CD14-positive monocyte (primary cell): ENCODE results near the gene HABP4. TPM values are rescaled to one million over a fixed set of nuclear protein-coding genes. Genes with fewer than 3 reads are reported as not detected.

Source experiments
- DNase-seq, 3 donors: peaks; one replicate each; pipeline ENCODE4 v3.0.0-alpha.2; 2011 to 2022
- H2AFZ ChIP-seq: 2 replicates; pipeline ENCODE4 v1.6.0; 2012; ENCODE audit warnings: mild to moderate bottlenecking, low read depth, low read length, inconsistent platforms; ENCODE audit not compliant: insufficient read depth, poor library complexity, severe bottlenecking
- H3K27ac ChIP-seq, 2 donors: 1 replicate in 1 of 2; 2 replicates in 1 of 2; pipeline ENCODE4 v1.5.1; 2012 to 2013; ENCODE audit warnings: low read length in 2 of 2, control low read depth in 1 of 2, inconsistent platforms in 1 of 2, low read depth in 1 of 2, mild to moderate bottlenecking in 1 of 2
- H3K27me3 ChIP-seq, 2 donors: one replicate each; pipeline versions ENCODE4 v1.6.0 to v1.6.1; 2011 to 2013; ENCODE audit warnings: low read length in 2 of 2; ENCODE audit not compliant: control insufficient read depth in 2 of 2, insufficient read depth in 2 of 2
- H3K36me3 ChIP-seq, 2 donors: replicated peaks in 1 of 2; 1 replicate in 1 of 2; 2 replicates in 1 of 2; pipeline versions ENCODE4 v1.5.1 to v1.6.1; 2012 to 2013; ENCODE audit warnings: low read length in 2 of 2, control low read depth in 1 of 2, inconsistent platforms in 1 of 2, mild to moderate bottlenecking in 1 of 2; ENCODE audit not compliant: insufficient read depth in 2 of 2, control insufficient read depth in 1 of 2
- H3K4me1 ChIP-seq, 2 donors: 1 replicate in 1 of 2; 2 replicates in 1 of 2; pipeline versions ENCODE4 v1.5.1 to v1.6.1; 2012 to 2013; ENCODE audit warnings: low read length in 2 of 2, control low read depth in 1 of 2, inconsistent platforms in 1 of 2, mild to moderate bottlenecking in 1 of 2, moderate library complexity in 1 of 2; ENCODE audit not compliant: insufficient read depth in 2 of 2, control insufficient read depth in 1 of 2
- H3K4me2 ChIP-seq: replicated peaks from 2 replicates; pipeline ENCODE3; 2012; ENCODE audit warnings: low read length, moderate library complexity, mild to moderate bottlenecking; ENCODE audit not compliant: poor library complexity, severe bottlenecking; ENCODE audit errors: extremely low read depth
- H3K4me3 ChIP-seq, 3 experiments: fragments of 200-600 bp in 1 of 3; sonication (generic) in 1 of 3; replicated peaks in 1 of 3; 1 replicate in 2 of 3; 2 replicates in 1 of 3; pipeline ENCODE4 v1.5.1; 2011 to 2013; ENCODE audit warnings: low read length in 3 of 3, mild to moderate bottlenecking in 3 of 3, control low read depth in 2 of 3, low read depth in 2 of 3, inconsistent platforms in 1 of 3, moderate library complexity in 1 of 3
- H3K79me2 ChIP-seq: 2 replicates; pipeline ENCODE4 v1.6.0; 2012; ENCODE audit warnings: mild to moderate bottlenecking, control low read depth, inconsistent platforms, low read length, moderate library complexity; ENCODE audit not compliant: insufficient read depth
- H3K9ac ChIP-seq: 2 replicates; pipeline ENCODE4 v1.6.0; 2017; ENCODE audit warnings: low read length, mild to moderate bottlenecking; ENCODE audit not compliant: insufficient read depth, poor library complexity, severe bottlenecking
- H3K9me3 ChIP-seq, 2 donors: replicated peaks in 1 of 2; 1 replicate in 1 of 2; 2 replicates in 1 of 2; pipeline versions ENCODE4 v1.5.1 to v1.6.1; 2012 to 2013; ENCODE audit warnings: low read length in 2 of 2, control low read depth in 1 of 2; ENCODE audit not compliant: control insufficient read depth in 1 of 2, insufficient read depth in 1 of 2
- H4K20me1 ChIP-seq: 2 replicates; pipeline ENCODE4 v1.6.0; 2012; ENCODE audit warnings: mild to moderate bottlenecking, low read length, control low read depth, moderate library complexity; ENCODE audit not compliant: insufficient read depth
- H3K27ac Mint-ChIP-seq, 7 donors: one replicate each; pipeline ENCODE4 v1.8.0; 2020; ENCODE audit warnings: mild to moderate bottlenecking in 7 of 7, mixed read lengths in 7 of 7, moderate library complexity in 6 of 7, inconsistent platforms in 2 of 7
- H3K27me3 Mint-ChIP-seq, 3 donors: one replicate each; pipeline ENCODE4 v1.8.0; 2021 to 2022; ENCODE audit warnings: low read depth in 3 of 3, mild to moderate bottlenecking in 3 of 3, mixed read lengths in 3 of 3, moderate library complexity in 3 of 3, inconsistent platforms in 1 of 3
- H3K36me3 Mint-ChIP-seq, 2 donors: one replicate each; pipeline ENCODE4 v1.8.0; 2020; ENCODE audit warnings: mixed read lengths in 2 of 2, inconsistent platforms in 1 of 2, mild to moderate bottlenecking in 1 of 2
- H3K4me1 Mint-ChIP-seq: one replicate; pipeline ENCODE4 v1.8.0; 2020; ENCODE audit warnings: mild to moderate bottlenecking, mixed read lengths
- H3K4me3 Mint-ChIP-seq, 2 donors: one replicate each; pipeline ENCODE4 v1.8.0; 2020; ENCODE audit warnings: mild to moderate bottlenecking in 2 of 2, mixed read lengths in 2 of 2, moderate library complexity in 1 of 2
- H3K9me3 Mint-ChIP-seq, 7 donors: one replicate each; pipeline ENCODE4 v1.8.0; 2020 to 2022; ENCODE audit warnings: mixed read lengths in 7 of 7, mild to moderate bottlenecking in 6 of 7, moderate library complexity in 6 of 7, inconsistent platforms in 2 of 7
- WGBS: methylation state at CpG from one replicate; pipeline ENCODE4 v1.1.5; 2013; ENCODE audit warnings: missing lambda C conversion rate; ENCODE audit not compliant: insufficient coverage; 5-methylcytosine and 5-hydroxymethylcytosine counted together
- intact Hi-C, 2 donors: fragments of 100-400 bp; cut with micrococcal nuclease; formaldehyde crosslinking; loops; one replicate each; pipeline versions ENCODE4 v1.15.0 to v1.15.1; 2023
- polyA plus RNA-seq, 3 donors: library from polyadenylated mRNA; depleted of rRNA in 1 of 3; unstranded in 2 of 3; stranded (reverse) in 1 of 3; fragments of 300-500 nt in 2 of 3; fragments of >200 nt in 1 of 3; fragmentation: Illumina TruSeq in 2 of 3; gene quantifications; 1 replicate in 2 of 3; 2 replicates in 1 of 3; pipeline ENCODE4 v1.2.3, GENCODE V29; 2012 to 2021
- TF ChIP-seq, protein P1 (sequence below): fragments of 200-600 bp; IDR thresholded peaks from one replicate; pipeline ENCODE4 v1.8.0; 2022; ENCODE audit warnings: antibody characterized with exemption, mild to moderate bottlenecking

HABP4 gene
- polyA plus RNA-seq, 3 donors, result 0.54 to 0.97 (median 0.68) TPM

DNA sequence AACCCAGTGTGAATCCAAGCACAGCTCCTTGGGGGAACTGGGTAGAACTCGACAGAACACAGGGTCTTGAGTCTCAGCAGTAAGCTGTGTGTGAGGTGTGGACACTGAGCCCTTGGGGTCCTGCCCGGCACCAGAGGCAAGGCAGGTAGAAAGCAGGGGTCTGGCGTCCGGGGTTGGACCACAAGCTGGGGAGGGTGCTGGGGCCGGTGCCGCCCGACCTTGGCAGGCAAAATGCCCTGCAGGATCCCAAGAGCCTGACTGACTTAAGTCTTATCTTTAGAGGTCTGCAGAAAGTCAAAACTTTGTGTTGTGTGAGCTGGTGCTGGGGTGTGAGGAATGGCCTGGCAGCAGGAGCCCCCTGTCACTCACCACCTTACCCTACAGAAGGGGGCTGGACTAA is 49.3 kb downstream of the HABP4 start:
- no peaks in the 10 kb centered on the region for H3K4me1 ChIP-seq
- H3K9ac ChIP-seq, result no peak overlapping the region
- intact Hi-C loops, result no loop called here
- peaks cover 0 to 3% (median 0%) of the 10 kb centered on the region in 3 donors for H3K27me3 Mint-ChIP-seq
- no peak overlapping the region for H3K27ac ChIP-seq
- H3K4me3 ChIP-seq, result no peak overlapping the region
- no peak overlapping the region for H3K4me3 Mint-ChIP-seq
- no peak overlapping the region for H3K27ac Mint-ChIP-seq
- no peaks in the 10 kb centered on the region for H4K20me1 ChIP-seq
- TF ChIP-seq, protein P1, sequence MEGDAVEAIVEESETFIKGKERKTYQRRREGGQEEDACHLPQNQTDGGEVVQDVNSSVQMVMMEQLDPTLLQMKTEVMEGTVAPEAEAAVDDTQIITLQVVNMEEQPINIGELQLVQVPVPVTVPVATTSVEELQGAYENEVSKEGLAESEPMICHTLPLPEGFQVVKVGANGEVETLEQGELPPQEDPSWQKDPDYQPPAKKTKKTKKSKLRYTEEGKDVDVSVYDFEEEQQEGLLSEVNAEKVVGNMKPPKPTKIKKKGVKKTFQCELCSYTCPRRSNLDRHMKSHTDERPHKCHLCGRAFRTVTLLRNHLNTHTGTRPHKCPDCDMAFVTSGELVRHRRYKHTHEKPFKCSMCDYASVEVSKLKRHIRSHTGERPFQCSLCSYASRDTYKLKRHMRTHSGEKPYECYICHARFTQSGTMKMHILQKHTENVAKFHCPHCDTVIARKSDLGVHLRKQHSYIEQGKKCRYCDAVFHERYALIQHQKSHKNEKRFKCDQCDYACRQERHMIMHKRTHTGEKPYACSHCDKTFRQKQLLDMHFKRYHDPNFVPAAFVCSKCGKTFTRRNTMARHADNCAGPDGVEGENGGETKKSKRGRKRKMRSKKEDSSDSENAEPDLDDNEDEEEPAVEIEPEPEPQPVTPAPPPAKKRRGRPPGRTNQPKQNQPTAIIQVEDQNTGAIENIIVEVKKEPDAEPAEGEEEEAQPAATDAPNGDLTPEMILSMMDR, result no peak
- H3K36me3 Mint-ChIP-seq, result no peaks in the 10 kb centered on the region
- no peak overlapping the region for H2AFZ ChIP-seq
- H3K4me2 ChIP-seq, result no peak overlapping the region
- H3K4me1 Mint-ChIP-seq, result no peaks in the 10 kb centered on the region
- no peaks in the 10 kb centered on the region for H3K79me2 ChIP-seq
- no peaks in the 10 kb centered on the region for H3K36me3 ChIP-seq
- WGBS, result 96% methylated on average over 5 of the region's 7 CpGs
- H3K9me3 Mint-ChIP-seq, result peaks cover 0 to 3% (median 0%) of the 10 kb centered on the region in 7 donors
- H3K27me3 ChIP-seq, result no peaks in the 10 kb centered on the region
- no peak for DNase-seq
- no peaks in the 10 kb centered on the region for H3K9me3 ChIP-seq

- Histone ChIP-seq H3K9me3 (no peaks in the 10 kb centered on the region), H3K9ac (no peak overlapping the region), H3K79me2 (no peaks in the 10 kb centered on the region), H3K27me3 (no peaks in the 10 kb centered on the region), H3K4me2 (no peak overlapping the region), H3K4me1 (no peaks in the 10 kb centered on the region), H3K4me3 (no peak overlapping the region), H3K27ac (no peak overlapping the region), H2AFZ (no peak overlapping the region), H4K20me1 (no peaks in the 10 kb centered on the region), H3K36me3 (no peaks in the 10 kb centered on the region)
- no peak overlapping the region for H3K27ac Mint-ChIP-seq
- H3K9me3 Mint-ChIP-seq, result peaks cover 0 to 3% (median 0%) of the 10 kb centered on the region in 7 donors
- no peaks in the 10 kb centered on the region for H3K4me1 Mint-ChIP-seq
- H3K4me3 Mint-ChIP-seq, result no peak overlapping the region
- TF ChIP-seq, protein P1, result no peak
- no peaks in the 10 kb centered on the region for H3K36me3 Mint-ChIP-seq
- H3K27me3 Mint-ChIP-seq, result peaks cover 0 to 3% (median 0%) of the 10 kb centered on the region in 3 donors
- WGBS, result 100% methylated on average over 8 of the region's 14 CpGs
- intact Hi-C loops, result no loop called here
- no peak for DNase-seq
Observed at GRCh38 chr9:96500696-96501632, 51.0 kb downstream of the HABP4 start.
